Calu3 (cell line): ENCODE data around the gene FYN. TPM values are rescaled to one million over a fixed set of nuclear protein-coding genes. Genes with fewer than 3 reads are reported as not detected.

Source experiments
- BruUV-seq: library from RNA; stranded (reverse); fragments of 400-500 nt; replicated peaks from 2 replicates; lab custom pipeline; 2021; lab: Mats Ljungman, UMichigan
- CTCF ChIA-PET: fragments of 300-600 bp; sonication (Branson Sonifier 250); formaldehyde crosslinking; loops from one replicate; lab custom pipeline; 2022; ENCODE audit warnings: antibody characterized with exemption; lab: Charles Lee
- DNase-seq: peaks from one replicate; pipeline ENCODE4 v3.0.0; 2022
- H3K27ac Mint-ChIP-seq: one replicate; pipeline ENCODE4 v1.8.0; 2022; ENCODE audit warnings: mixed read lengths; ENCODE audit not compliant: unreplicated experiment
- H3K27me3 Mint-ChIP-seq: one replicate; pipeline ENCODE4 v1.8.0; 2022; ENCODE audit warnings: mixed read lengths; ENCODE audit not compliant: unreplicated experiment
- H3K36me3 Mint-ChIP-seq: one replicate; pipeline ENCODE4 v1.8.0; 2022; ENCODE audit warnings: mild to moderate bottlenecking, moderate library complexity, mixed read lengths; ENCODE audit not compliant: insufficient read depth, unreplicated experiment
- H3K4me1 Mint-ChIP-seq: one replicate; pipeline ENCODE4 v1.8.0; 2022; ENCODE audit warnings: mild to moderate bottlenecking, low read depth, mixed read lengths; ENCODE audit not compliant: unreplicated experiment
- H3K4me3 Mint-ChIP-seq: one replicate; pipeline ENCODE4 v1.8.0; 2022; ENCODE audit warnings: mild to moderate bottlenecking, low read depth, moderate library complexity, mixed read lengths; ENCODE audit not compliant: unreplicated experiment
- H3K9me3 Mint-ChIP-seq: one replicate; pipeline ENCODE4 v1.8.0; 2022; ENCODE audit warnings: low read depth, mixed read lengths; ENCODE audit not compliant: unreplicated experiment
- intact Hi-C: fragments of 100-400 bp; cut with micrococcal nuclease; formaldehyde crosslinking; loops from one replicate; pipeline ENCODE4 v1.10.0; 2022; ENCODE audit not compliant: unreplicated experiment
- total RNA-seq: library from RNA; stranded (reverse); gene quantifications from 2 replicates; pipeline ENCODE4 v1.2.3, GENCODE V29; 2022
- TF ChIP-seq, protein P1 (sequence below): fragments of 200-600 bp; IDR thresholded peaks from one replicate; pipeline ENCODE4 v1.8.0; 2022; ENCODE audit warnings: antibody characterized with exemption; ENCODE audit not compliant: unreplicated experiment

The FYN gene
- total RNA-seq, 1 experiment from 2014 or later = 61.0 TPM

DNA sequence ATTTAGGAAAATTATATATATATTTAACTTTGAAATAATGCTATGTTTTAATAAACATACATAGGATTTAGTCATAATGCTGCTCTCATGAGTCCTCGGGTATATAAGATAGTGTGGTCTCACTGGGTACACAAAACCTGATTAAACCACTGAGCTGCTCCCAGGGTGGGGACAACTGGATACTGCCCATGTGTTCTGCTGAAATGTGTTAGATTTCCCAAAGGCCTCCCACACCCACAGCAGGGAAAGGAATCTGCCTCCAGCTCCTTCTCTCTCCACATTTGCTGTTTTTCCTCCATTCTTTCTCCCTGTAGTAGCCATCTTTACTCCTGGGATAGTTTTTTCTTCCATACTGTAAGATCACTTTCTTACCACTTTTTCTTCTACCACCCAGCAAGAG is 198.4 kb downstream of the FYN start:
- Mint-ChIP-seq H3K4me3 (no peak overlapping the region), H3K9me3 (no peaks in the 10 kb centered on the region), H3K27ac (no peak overlapping the region), H3K4me1 (peaks cover 29% of the 10 kb centered on the region), H3K36me3 (peaks cover 14% of the 10 kb centered on the region), H3K27me3 (no peaks in the 10 kb centered on the region)
- BruUV-seq = no TSS peak
- TF ChIP-seq, protein P1, sequence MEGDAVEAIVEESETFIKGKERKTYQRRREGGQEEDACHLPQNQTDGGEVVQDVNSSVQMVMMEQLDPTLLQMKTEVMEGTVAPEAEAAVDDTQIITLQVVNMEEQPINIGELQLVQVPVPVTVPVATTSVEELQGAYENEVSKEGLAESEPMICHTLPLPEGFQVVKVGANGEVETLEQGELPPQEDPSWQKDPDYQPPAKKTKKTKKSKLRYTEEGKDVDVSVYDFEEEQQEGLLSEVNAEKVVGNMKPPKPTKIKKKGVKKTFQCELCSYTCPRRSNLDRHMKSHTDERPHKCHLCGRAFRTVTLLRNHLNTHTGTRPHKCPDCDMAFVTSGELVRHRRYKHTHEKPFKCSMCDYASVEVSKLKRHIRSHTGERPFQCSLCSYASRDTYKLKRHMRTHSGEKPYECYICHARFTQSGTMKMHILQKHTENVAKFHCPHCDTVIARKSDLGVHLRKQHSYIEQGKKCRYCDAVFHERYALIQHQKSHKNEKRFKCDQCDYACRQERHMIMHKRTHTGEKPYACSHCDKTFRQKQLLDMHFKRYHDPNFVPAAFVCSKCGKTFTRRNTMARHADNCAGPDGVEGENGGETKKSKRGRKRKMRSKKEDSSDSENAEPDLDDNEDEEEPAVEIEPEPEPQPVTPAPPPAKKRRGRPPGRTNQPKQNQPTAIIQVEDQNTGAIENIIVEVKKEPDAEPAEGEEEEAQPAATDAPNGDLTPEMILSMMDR = no peak
- intact Hi-C loops = no loop called here
- no peak for DNase-seq
- CTCF ChIA-PET = no interaction called here

DNA sequence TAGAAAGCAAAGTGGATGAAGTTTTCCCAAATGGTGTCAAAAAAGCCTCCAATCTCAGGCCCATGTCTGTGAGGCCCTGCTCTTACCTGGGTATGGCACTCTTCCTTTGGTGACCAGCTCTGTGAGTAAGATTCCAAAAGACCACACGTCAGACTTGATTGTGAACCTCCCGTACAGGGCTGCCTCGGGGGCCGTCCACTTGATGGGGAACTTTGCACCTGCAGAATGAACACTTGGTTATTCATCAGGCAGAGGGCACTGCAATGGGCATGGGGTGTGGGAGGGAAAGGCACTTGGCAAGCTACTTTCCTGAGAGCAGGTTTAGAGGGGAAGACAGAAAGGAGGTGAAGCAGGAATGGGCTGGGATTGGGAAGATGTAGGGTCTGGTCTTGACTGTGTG is 198.8 kb downstream of the FYN start:
- no peak for DNase-seq
- Mint-ChIP-seq H3K9me3 (no peaks in the 10 kb centered on the region), H3K4me3 (no peak overlapping the region), H3K27me3 (no peaks in the 10 kb centered on the region), H3K36me3 (peaks cover 14% of the 10 kb centered on the region), H3K27ac (no peak overlapping the region), H3K4me1 (peaks cover 29% of the 10 kb centered on the region)
- BruUV-seq = no TSS peak
- TF ChIP-seq, protein P1 = no peak
- CTCF ChIA-PET = no interaction called here
- intact Hi-C loops = no loop called here

DNA sequence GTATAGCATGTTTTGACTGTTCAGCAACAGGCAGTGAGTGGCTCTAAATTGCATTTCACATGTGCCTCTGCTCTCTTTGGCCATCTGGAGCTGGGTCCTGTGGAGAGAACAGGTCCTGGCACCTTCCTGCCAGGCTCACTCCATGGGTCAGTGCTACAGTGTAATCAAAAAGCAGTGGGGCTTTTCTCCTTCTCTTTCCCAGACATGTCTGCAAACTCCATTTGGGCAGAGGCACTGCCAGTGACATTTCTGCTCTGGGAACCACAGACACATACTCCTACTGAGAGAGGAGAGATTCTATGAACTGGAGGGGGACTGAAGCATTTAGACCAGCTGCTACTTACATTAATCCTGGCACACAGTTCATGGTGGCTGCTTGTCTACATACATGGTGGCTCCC is 199.3 kb downstream of the FYN start:
- H3K27me3 Mint-ChIP-seq = no peaks in the 10 kb centered on the region
- no peak overlapping the region for H3K4me3 Mint-ChIP-seq
- CTCF ChIA-PET = no interaction called here
- peaks cover 14% of the 10 kb centered on the region for H3K36me3 Mint-ChIP-seq
- no peaks in the 10 kb centered on the region for H3K9me3 Mint-ChIP-seq
- H3K4me1 Mint-ChIP-seq = peaks cover 25% of the 10 kb centered on the region
- intact Hi-C loops = no loop called here
- H3K27ac Mint-ChIP-seq = no peak overlapping the region
- no peak for DNase-seq
- no TSS peak for BruUV-seq
- TF ChIP-seq, protein P1 = no peak

DNA sequence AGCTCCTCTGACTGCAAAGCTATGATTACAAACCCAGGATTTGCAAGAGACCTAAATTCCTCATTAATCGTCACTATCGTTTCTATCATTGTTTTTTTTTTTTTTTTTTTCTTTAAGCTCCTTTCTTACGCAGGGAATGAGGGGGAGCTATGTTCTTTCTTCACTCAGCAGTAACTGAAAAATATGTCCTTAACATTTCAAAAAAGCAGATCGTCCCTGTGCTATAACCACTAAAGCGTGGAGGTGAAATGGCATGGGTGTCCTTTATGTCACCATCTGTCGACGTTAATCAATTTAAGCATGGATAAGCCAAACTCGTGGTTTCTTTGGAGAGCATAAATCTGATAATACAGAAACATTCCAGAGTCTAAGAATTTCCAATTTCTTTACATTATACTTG is 199.7 kb downstream of the FYN start:
- CTCF ChIA-PET = no interaction called here
- peaks cover 21% of the 10 kb centered on the region for H3K4me1 Mint-ChIP-seq
- H3K27ac Mint-ChIP-seq = no peak overlapping the region
- intact Hi-C loops = no loop called here
- no peak overlapping the region for H3K4me3 Mint-ChIP-seq
- no peak for DNase-seq
- H3K36me3 Mint-ChIP-seq = peaks cover 14% of the 10 kb centered on the region
- no peaks in the 10 kb centered on the region for H3K27me3 Mint-ChIP-seq
- TF ChIP-seq, protein P1 = no peak
- no TSS peak for BruUV-seq
- no peaks in the 10 kb centered on the region for H3K9me3 Mint-ChIP-seq
